GM19240 (cell line): ENCODE data around the gene ZMYND8.

ENCODE experiments used
- DNase-seq: peaks from one replicate; pipeline ENCODE4 v3.0.0; 2011; ENCODE audit warnings: low spot score; ENCODE audit not compliant: insufficient read length

ZMYND8 gene

GRCh38 chr20:47353692-47354463, 2.6 kb downstream of the ZMYND8 start:
- DNase-seq: no peak

GRCh38 chr20:47353239-47353691, 3.2 kb downstream of the ZMYND8 start:
- DNase-seq: no peak

- DNase-seq: no peak
Observed at GRCh38 chr20:47352332-47353238, 3.9 kb downstream of the ZMYND8 start.

- DNase-seq: no peak
Observed at GRCh38 chr20:47351643-47352331, 4.7 kb downstream of the ZMYND8 start.

DNA sequence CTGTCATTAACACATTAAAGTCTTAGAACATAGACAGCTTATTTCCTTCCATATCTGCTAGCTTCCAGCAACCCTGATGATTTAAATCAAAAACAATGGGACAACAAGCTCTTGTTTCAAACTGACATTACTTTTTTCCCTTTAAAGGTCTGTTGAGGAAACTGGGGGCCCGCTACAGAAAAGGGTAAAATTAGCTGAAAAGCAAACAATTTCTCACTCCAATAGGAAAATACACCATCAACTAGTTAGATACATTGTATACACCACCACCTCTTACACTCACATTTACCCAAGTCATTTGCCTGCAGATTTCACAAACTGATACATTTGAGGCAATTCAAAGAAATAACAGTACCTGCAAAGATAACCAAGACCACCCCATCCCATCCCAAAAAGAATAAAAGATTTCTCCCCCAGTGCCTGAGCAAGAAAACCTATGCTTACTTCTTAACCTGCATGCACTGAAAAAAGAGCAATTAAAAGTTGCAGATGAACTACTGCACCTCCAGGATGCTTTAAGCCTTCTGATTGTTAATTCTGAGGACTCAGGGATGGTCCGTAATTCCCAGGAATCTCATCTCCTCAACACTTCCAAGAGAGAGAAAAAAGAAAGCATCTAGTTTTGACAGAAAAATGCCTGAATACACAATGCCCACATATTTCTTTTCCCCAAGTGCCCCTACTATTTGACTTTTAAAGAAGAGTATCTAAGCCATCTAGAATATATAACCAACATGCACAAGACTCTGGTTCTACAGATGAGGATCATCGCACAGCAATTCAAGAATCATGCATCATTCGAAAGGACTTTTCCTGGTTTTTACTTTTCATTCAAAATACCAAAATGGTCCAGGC, 5.6 kb downstream of the ZMYND8 start:
- DNase-seq: no peak

DNA sequence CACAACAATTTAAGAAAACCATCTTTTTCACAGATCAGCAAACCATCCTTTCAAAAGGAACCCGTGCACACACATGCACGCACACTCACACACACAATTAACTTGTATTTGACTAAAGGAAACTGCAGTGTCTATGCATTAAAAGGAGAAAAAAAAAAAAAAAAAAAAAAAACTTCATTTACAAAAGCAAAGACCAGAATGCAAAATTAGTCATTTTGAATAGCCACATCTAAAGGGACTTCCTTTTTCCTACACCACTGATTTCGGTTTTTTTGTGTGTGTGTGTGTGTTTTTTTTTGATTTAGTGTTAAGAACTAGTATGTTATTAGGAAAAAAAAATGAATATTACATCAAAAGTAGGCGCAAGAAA, 6.3 kb downstream of the ZMYND8 start:
- no peak for DNase-seq

- no peak for DNase-seq
Observed at GRCh38 chr20:47349365-47350180, 6.9 kb downstream of the ZMYND8 start.

DNA sequence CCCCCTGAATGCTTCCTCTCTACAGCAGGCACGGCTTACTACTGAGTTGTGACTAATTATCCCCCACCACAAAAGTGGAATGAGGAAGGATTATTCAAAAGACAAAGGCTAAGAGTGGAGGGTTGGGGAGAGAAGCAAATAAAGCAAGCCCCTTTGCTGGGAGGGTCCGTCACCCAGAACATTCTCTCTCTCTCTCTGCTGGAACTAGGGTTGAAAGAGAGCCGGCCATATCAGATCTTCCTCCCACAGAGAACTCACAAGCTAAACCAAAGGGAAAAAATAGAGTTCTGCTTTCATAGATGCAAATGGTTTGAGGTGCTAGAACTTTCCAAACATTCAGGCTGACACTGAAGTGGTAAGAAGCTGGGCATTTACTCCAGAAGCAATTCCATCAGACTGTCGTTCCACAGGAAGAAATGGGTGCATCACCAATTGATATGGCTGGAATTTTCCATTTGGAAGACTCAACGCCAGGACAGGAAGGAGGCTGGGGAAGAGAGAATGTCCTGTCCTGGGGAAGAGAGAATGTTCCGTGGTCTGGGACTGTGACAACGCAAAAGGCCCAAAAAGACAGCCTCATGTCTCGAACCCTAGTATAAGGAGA, 7.9 kb downstream of the ZMYND8 start:
- no peak for DNase-seq

- DNase-seq: no peak
Observed at GRCh38 chr20:47347661-47348435, 8.7 kb downstream of the ZMYND8 start.

GRCh38 chr20:47346172-47346571, 10.3 kb downstream of the ZMYND8 start:
- no peak for DNase-seq

DNA sequence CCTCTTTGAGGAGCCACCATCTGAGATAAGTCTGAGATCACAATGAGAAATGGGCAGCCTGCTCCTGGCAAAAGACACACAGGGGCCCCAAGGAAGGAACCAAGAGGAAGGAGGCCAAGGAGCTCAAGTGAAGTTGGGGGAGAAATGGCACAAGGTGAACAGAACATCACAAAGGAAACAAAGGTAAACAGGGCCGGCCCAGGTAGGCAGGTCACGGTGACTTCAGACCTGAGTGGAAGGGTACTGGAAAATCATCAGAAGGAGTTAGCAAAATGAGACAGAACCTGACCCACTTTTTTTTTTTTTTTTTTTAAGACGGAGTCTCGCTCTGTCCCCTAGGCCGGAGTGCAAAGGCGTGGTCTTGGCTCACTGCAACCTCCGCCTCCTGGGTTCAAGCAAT, 11.3 kb downstream of the ZMYND8 start:
- no peak for DNase-seq

GRCh38 chr20:47343007-47343472, 13.5 kb downstream of the ZMYND8 start:
- DNase-seq: no peak

DNA sequence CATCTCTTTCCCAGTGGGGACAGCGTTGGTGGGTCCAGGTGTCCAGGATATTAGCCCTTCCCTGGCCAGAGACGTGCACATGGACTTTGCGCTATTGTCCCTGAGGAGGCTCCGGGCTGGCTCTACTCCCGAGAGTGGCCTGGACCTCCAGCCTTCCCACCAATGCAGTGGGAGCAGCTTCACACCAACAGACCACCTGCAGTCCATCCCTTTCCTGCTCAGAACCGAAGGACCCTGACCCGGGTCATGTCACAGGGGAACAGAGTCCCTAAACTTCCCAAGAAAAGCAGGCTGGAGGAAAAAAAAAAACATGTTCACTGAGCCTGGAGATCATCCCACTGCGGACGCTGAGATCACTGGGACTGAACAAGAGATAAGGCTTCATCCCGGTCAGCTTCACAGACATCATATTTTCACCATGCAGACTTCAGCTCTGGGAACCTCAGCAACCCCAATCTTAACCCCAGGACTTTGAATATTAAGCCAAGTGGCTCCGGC, 18.3 kb downstream of the ZMYND8 start:
- no peak for DNase-seq

- DNase-seq: no peak
Observed at GRCh38 chr20:47337413-47337812, 19.1 kb downstream of the ZMYND8 start.

- DNase-seq: no peak
Observed at GRCh38 chr20:47336129-47336754, 20.3 kb downstream of the ZMYND8 start.

DNA sequence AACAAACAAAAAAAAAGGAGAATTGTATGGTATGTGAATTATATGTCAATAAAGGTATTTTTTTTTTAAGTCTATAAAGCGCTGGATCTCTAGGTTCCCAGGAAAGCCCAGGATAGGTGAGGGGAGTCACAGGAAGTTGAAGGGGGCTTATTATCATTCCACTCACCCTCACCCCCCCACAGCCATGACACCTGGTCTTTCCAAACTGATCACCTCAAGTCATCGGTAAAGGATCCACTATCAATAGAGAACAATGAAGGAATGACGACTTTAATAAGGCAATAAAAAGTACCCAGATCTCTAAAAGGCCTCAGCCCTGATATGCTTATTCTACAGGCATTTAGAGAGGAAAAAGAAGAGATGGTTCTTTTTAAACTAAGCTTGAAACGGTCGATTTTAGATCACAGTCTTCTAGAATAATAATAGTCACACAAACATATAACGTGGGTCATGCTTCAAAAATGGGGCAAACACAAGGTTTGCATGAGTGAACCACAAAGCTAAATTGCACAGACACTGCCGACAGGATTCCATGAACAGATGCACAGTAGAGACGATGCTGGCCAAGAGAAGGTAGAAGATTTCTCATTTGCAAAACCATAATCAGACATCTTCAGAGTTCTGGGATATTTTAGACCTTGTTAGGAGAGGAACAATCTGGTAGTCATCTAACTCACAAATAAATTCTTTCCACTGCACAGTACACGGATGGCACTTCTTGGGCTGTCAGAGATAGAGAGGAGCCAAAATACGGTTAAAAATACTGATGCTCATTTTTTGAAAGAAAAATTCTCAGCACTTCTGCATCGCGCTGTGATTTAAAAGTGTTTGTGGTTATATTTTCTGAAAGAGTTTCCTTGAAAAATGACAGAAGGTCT, 21.0 kb downstream of the ZMYND8 start:
- DNase-seq: no peak

DNA sequence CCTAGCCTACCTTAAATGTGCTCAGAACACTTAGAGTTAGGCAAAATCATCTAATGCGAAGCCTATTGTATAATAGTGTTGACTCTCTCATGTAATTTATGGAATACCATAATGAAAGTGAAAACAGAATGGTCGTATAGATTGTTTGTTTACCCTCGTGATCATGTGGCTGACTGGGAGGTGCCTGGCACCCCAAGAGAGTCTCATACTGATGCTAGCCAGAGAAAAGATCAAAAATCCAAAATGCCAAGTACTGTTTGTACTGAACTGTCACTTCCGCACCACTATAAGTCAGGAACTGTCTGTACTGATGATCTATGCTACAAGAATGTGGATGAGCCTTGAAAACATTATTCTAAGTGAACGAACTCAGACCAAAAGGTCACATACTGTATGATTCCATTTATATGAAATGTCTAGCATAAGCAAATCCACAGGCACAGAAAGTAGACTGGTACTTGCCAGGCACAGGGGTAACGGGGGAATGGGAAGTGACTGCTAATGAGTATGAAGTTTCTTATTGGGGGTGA, 22.4 kb downstream of the ZMYND8 start:
- DNase-seq: no peak
